Nucleus accumbens (tissue), 56 donors: ENCODE measurements around the gene ENSA.
"Not testable (repeated sequence)": the region's sequence is repeated elsewhere in the genome, so short reads cannot be mapped to it uniquely, and the experiment has no call there.

ENCODE experiments used
- DNase-seq, 56 donors: peaks; one replicate each; lab custom pipeline; 2025; lab: John Stamatoyannopoulos, UW

ENSA gene

DNA sequence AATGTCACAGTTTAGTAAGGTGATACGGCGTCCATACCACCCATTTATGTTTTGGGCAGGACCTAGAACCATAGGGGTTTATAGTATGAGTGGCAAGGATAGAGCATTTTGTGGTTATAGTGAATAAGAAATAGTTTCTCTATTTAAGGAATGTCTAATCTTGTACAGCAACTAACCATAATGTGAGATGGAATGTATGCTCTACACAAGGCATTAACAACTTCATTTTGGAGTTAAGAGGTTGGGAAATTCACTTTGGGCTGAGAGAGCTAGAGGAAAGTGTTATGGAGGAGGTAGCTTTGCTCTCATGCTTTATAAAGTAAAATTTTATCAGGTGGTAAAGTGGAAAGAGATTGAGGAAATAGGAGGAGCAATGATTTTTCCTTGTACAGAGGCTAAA lies 47.0 kb downstream of the ENSA start:
- DNase-seq, result no peak

DNA sequence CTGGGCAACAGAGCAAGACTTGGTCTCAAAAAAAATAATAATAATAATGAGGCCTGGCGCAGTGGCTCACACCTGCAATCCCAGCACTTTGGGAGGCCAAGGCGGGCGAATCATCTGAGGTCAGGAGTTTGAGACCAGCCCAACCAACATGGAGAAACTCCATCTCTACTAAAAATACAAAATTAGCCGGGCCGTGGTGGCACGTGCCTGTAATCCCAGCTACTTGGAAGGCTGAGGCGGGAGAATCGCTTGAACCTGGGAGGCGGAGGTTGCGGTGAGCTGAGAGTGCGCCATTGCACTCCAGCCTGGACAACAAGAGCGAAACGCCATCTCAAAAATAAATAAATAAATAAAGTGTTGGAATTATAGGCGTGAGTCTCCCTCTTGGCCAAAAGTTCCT lies 47.5 kb downstream of the ENSA start:
- not testable (repeated sequence) for DNase-seq

DNA sequence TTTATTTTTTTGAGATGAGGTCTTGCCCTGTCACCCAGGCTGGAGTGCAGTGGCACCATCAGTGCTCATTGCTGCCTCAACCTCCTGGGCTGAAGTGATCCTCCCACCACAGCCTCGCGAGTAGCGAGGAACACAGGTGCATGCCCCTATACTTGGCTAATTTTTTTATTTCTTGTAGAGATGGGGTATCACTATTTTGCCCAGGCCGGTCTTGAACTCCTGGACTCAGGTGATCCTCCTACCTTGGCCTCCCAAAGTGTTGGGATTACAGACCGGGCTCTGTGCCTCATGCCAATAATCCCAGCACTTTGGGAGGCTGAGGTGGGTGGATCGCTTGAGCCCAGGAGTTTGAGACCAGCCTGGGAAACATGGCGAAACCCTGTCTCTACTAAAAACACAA lies 48.0 kb downstream of the ENSA start:
- DNase-seq, result not testable (repeated sequence)

DNA sequence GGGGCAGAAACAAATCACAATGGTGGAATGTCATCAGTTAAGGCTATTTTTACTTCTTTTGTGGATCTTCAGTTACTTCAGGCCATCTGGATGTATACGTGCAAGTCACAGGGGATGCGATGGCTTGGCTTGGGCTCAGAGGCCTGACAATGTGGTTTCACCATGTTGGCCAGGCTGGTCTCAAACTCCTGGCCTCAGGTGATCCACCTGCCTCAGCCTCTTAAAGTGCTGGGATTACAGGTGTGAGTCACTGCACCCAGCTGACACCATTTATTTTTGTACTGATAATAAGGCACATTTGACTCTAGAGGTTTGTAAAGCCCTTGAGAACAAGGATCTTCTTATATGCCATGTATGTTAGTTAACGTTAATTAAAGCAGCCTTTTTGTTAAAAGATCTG lies 48.4 kb downstream of the ENSA start:
- not testable (repeated sequence) for DNase-seq

DNA sequence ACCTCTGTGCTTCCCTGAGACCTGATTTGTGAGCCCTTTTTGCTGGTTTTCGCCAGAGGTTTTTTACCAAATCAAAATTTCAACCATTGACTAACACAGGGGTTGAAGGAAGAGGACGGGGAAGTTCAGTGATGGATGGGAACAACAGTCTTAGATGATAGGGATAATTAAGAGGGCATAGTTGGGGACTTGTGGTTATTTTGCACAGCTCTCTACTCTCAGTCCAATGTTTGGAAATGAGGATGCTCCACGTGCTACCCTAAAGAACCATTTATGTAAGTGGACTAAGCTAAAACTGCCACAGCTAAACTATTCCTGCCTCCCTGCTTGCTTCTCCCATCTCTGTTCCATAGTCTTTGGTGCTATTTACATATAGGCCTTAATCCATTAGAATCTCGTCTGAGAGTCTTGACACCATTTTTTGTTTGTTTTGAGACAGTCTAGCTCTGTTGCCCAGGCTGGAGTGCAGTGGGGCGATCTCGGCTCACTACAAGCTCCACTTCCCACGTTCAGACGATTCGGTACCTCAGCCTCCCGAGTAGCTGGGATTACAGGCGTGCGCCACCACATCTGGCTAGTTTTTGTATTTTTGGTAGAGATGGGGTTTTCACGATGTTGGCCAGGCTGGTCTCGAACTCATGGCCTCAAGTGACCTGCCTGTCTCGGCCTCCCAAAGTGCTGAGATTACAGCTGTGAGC lies 49.3 kb downstream of the ENSA start:
- DNase-seq, result no peak

DNA sequence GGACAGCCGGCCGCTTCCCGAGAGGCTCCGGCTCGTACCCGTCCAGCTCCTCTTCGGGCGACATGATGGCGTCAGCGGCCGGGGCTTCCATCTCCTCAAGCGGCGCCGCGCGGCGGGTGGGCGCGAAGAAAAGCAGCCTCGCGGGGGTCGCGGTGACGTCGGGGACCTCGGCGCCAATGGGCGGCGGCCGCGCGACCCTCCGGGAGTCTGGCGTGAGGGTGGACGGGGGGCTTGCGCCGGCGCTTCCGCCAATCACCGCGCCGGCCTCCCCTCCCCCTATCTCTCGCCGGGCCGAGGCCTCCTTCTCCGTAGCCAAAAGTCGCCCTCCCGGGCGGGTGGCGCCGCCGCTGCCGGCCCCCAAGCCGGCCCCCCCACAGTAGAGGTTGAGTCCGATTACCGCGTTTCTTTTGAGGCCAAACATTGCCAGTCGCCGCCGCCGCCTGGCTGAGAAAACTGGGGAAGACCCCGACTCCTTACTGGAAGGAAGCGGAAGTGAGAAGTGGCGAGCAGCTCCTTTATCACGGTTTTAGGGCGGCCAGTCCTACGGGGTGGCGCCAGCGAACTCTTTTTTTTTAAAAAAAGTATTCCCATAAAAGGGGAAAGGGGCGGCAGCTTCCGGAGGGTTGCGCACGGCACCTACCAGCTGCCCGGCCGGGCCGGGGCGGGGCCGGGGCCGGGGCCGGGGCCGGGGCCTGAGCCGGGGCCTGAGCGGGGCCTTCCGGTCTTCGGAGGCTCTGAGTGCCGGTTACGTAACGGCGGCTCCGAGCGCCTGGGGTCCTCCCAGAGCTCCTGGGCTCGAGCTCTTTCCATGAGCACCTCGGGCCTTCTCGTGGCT lies 50.1 kb downstream of the ENSA start, which contains the start of gene MCL1:
MCL1 (minus strand) TSS at position 501 of the 835 bp plus-strand sequence; CDS start at position 421, 80 bp downstream.
- DNase-seq, result peak in 55 of 56 donors; percentile 56 to 94 (median 87)

DNA sequence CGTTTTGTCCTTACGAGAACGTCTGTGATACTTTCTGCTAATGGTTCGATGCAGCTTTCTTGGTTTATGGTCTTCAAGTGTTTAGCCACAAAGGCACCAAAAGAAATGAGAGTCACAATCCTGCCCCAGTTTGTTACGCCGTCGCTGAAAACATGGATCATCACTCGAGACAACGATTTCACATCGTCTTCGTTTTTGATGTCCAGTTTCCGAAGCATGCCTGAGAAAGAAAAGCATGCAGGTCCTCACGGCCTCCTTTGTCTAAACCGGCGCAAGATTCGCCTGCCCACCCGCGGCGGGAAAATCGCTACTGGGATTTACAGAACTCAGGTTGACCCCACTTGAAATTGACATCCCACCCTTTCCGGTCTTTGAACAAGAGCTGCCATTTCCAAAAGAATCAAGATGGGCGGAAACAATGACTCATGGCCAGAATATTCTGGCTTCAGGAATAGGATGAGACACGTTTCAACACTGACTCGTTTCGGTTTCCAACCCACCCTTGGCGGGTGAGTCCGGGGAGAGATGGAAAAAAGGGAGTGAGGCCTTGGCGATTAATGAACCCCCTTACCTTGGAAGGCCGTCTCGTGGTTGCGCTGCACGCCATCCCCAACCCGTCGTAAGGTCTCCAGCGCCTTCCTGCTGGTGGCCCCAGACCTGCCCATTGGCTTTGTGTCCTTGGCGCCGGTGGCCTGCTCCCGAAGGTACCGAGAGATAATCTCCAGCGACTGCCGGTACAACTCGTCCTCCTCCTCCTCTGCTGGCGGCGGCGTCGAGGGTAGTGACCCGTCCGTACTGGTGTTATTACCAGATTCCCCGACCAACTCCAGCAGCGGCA lies 50.9 kb downstream of the ENSA start:
- DNase-seq, result peak in 28 of 56 donors; percentile 10 to 69 (median 47)

DNA sequence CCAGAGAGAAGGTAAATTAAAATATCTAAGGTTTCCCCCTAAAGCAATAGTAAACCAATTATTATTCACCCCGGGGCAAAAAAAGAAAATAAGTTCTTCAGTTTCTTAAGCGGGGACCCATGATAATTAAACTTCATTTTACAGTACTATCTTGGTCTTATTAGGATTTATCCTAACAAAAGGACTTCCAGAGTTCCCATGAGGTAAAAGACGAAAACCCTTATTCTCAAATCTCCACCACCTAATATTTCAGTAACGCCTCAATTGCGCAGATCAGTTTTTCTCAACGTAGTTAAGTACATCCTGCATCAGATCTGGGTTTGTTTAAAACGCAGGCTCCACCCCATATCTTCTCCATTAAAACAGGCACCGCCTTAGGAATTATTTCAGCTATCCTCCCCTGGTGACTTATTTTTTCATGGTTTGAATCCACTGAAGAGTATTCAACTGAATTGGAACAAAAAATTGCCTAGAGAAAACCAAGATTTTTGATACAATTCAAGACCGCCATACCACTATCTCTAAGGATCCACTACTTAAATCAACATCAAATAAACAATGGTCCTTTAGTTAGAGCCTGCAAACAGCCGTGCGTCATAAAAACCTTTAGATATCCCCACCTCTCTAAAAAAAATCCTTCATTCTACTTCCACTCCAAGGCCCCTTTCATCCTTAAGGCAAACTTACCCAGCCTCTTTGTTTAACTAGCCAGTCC lies 51.7 kb downstream of the ENSA start:
- no peak for DNase-seq

DNA sequence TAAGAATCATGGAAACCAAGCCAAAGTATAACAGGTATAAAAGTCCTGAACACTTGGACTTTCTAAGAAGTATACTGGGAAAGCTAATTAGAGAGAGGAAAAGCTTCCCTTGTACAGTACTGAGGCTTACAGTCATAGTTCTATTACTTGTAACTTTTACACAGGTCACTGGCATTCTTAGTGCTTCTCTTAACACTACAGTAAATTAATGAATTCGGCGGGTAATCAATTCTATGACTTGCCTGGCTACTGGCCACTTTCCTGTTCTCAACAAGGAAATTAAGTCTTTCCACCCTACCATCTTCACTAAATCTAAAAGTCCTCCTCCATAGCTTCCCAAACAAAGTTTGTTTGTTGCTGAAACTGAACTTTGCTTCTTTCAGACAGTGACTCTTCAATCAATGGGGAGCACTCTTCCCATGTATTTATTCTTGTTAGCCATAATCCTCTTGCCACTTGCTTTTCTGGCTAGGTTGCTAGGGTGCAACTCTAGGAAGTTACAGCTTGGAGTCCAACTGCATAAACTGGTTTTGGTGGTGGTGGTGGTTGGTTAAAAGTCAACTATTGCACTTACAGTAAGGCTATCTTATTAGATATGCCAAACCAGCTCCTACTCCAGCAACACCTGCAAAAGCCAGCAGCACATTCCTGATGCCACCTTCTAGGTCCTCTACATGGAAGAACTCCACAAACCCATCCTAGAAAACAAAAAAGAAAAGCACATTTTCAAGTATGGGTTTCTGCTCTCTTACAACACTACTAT lies 52.4 kb downstream of the ENSA start:
- no peak for DNase-seq

DNA sequence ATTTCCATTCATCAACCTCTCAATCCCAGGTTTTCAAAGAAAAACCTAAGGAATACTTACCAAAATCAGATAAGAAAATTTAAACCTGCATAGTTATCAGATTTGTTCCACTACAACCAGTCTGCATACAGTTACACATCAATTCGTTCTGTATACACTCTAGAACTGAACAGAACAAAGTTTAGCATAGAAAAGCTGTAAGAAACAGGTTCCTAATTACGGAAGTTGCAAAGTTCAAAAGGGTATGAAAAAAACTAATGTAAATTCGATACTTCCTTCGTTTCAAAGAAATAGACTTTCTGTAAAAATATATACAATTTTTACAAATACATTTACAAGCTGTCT lies 53.1 kb downstream of the ENSA start:
- DNase-seq, result no peak

DNA sequence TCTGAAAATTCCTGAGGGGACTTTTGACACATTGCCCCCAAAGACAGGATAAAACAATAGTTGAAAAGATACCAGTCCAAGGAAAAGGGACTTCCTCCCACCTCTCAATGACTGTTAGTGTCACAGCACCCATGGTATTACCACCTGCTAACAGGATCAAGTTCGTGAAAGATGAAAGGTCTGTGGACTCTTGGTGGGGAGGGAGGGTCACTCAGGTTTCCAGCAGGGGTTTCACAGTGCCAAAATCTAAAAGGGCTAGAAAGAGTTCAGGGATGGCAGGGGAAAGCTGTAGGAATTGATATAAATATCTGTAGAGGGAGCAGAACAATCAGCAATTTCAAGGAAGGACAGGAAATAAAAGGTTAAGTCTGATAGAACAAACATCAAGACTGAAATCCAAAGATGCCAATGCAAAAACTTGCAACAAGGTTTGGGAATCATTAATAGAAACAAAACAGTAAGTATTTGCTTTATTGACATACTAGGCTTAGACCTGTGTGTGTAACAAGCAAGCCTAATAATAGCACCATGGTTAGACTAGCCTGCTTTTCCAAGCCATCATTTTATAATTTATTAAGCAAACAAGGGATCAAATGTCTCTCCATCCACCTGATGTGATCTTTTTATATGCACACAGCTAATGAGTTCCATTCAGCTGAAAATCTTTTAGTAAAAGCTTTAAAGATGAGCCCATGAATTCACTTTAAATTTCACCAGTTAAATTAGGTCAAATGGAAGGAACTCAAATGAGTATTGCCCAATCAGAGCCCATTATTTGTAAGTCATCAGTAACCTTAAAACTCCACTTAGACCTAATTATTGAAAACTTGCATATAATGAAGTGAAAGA lies 53.7 kb downstream of the ENSA start:
- no peak for DNase-seq

DNA sequence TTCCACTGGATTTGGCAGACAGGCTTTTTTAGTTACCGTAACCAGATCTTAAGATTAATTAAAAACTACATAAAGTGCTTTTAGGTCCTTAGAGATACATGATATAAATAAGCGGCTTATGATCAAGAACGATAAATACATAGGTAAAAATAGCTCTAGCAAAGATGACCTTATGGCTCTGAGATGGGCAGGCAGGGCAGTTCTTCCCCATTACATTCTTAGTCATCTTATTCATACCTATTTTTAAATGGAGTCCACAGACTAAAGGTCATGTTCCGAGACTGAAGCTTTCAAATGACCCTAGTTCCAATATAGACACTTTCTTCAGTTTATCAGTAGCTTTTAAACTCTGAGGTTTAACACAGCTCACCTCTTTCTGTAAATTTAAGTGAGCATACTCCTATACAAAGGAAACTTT lies 54.3 kb downstream of the ENSA start:
- DNase-seq, result no peak

DNA sequence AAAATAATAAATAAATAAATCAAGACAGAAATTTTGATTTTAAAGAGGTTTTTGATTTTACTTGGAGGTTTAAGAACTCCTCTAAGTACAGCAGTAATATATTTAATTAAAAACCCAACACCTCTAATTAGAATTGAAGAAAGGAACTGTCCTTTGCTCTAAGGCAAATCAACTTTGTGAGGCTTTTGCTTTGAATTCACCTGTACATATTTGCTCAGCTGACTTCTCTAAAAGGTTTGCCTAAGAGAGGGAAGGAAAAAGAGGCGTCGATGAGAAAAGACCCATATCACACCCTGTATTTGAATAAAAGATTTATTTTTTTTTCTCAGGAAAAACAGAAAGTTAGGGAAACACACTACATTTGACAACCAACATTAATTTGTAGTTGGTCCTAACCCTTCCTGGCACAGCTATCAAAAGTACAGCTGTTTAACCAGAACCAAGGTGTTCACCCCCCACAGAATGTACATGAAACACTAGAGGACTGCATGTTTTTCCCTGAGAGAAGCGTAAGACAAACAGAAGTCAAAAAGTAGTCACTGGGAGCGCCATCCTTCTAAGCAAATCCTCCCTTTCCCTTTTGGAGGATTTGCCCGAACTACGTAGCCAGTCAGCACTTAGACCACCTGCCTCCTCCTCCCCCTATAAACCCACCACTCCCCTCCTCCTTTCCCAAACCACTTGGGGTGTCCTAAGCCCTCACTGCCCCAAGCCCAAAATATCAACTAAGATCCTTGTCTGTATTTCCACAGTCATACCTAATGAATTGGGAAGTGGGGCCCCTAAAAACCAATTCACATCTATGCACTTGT lies 54.9 kb downstream of the ENSA start:
- DNase-seq, result no peak

DNA sequence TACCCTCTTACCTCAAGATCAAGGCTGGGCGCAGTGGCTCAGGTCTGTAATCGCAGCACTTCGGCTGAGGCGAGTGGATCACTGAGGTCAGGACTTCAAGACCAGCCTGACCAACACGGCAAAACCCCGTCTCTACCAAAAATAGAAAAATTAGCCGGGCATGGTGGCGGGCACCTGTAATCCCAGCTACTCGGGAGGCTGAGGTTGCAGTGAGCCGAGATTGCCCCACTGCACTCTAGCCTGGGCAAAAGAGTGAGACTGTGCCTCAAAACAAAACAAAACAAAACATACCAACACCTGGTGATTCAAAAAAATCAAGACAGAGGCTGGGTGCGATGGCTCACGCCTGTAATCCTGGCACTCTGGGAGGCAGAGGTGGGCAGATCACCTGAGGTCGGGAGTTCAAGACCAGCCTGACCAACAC lies 55.8 kb downstream of the ENSA start:
- not testable (repeated sequence) for DNase-seq

DNA sequence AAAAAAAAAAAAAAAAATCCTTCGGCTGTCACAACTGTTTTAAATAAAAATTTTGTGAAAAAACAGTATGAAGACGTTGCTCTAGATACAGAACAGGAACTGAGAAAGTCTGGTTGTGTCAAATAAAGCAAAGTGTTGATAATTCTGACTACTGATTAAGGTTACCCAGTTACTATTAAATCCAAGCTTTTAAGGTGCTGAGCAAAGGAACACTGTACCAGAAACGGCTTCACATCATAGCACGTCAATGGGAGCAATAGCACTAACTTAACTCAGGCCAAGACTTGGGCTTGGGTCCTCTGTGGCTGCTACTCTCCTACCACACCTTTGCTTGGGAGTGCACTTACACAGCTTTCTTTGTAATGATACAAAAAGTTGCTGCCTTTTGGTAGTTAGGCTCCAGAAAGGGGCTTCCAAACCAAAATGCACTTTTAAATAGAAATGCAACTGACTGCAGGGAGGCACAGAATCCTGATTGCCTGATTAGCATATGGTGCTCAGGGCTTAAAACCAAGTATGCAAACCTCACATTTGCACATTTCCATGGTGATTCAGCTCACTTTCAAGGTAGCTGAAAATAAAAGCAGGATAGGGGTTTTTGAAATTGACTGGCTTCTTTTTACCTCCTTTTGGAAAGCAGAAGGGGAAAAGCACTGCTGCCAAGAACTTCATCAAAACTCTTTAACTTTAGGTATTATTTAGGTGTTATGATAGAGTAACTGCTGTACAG lies 56.3 kb downstream of the ENSA start:
- no peak for DNase-seq
